HepG2 (cell line): ENCODE results near the gene HTATSF1. TPM values are rescaled to one million over a fixed set of nuclear protein-coding genes. Genes with fewer than 3 reads are reported as not detected.

Experiments
- ATAC-seq: fragments of 200-7000 bp; cut with Tn5 transposase; 3 replicates; pipeline ENCODE4 v1.9.1; 2020; ENCODE audit warnings: mild to moderate bottlenecking, moderate library complexity
- BruUV-seq: library from RNA; stranded (reverse); fragments of 400-500 nt; replicated peaks from 2 replicates; lab custom pipeline; 2021; lab: Mats Ljungman, UMichigan
- CTCF ChIA-PET: fragments of 300-600 bp; formaldehyde crosslinking; extraction: SDS; loops from one replicate; lab custom pipeline; 2021; ENCODE audit warnings: low total read pairs, inconsistent platforms, low intra/inter-chr PET ratio; lab: Yijun Ruan, JAX
- POLR2A ChIA-PET: fragments of 350-600 bp; sonication (Branson Sonifier 250); formaldehyde crosslinking; loops from one replicate; lab custom pipeline; 2020; ENCODE audit warnings: antibody characterized with exemption, inconsistent platforms; lab: Yijun Ruan, JAX
- DNase-seq: peaks from one replicate; pipeline ENCODE4 v3.0.0-alpha.2; 2015; ENCODE audit warnings: low spot score
- FAIRE-seq: peaks from 3 replicates; lab custom pipeline; 2011; peaks lifted over from hg19 to GRCh38; lab: Jason Lieb, UNC
- H2AFZ ChIP-seq: one replicate; pipeline ENCODE4 v1.6.1; 2011; ENCODE audit warnings: low read length, inconsistent platforms
- H3K27ac ChIP-seq: fragments of 300-600 bp; 3 replicates; pipeline ENCODE4 v1.8.0; 2011; ENCODE audit warnings: mixed run types, mild to moderate bottlenecking, mixed read lengths, low read length, inconsistent platforms; ENCODE audit not compliant: insufficient read depth; ENCODE audit errors: extremely low read length
- H3K27me3 ChIP-seq, 2 experiments: fragments of 200-600 bp in 1 of 2; 2 replicates in 1 of 2; 3 replicates in 1 of 2; pipeline versions ENCODE4 v1.6.0 to v1.8.0; 2011; ENCODE audit warnings: low read length in 2 of 2, mild to moderate bottlenecking in 2 of 2, moderate library complexity in 2 of 2, inconsistent platforms in 1 of 2; ENCODE audit not compliant: insufficient read depth in 2 of 2, control insufficient read depth in 1 of 2
- H3K36me3 ChIP-seq, 2 experiments: fragments of 200-600 bp in 1 of 2; replicated peaks in 1 of 2; 2 replicates in 1 of 2; 3 replicates in 1 of 2; pipeline versions ENCODE4 v1.5.1 to v1.8.0; 2011; ENCODE audit warnings: low read length in 2 of 2, inconsistent platforms in 1 of 2; ENCODE audit not compliant: insufficient read depth in 2 of 2, control insufficient read depth in 1 of 2
- H3K4me1 ChIP-seq: 2 replicates; pipeline ENCODE4 v1.5.1; 2012; ENCODE audit warnings: low read length, inconsistent platforms; ENCODE audit not compliant: insufficient read depth
- H3K4me2 ChIP-seq: 2 replicates; pipeline ENCODE4 v1.6.0; 2011; ENCODE audit warnings: low read depth, low read length, inconsistent platforms
- H3K4me3 ChIP-seq, 3 experiments: fragments of 200-600 bp in 1 of 3; sonication (generic), shearing (Covaris generic) in 1 of 3; replicated peaks in 1 of 3; 2 replicates each; pipeline ENCODE4 v1.5.1; 2011 to 2016; ENCODE audit warnings: low read length in 3 of 3, inconsistent platforms in 2 of 3, low read depth in 2 of 3, mild to moderate bottlenecking in 2 of 3, control low read depth in 1 of 3, mixed read lengths in 1 of 3; ENCODE audit not compliant: insufficient read depth in 1 of 3
- H3K79me2 ChIP-seq: one replicate; pipeline ENCODE4 v1.6.1; 2011; ENCODE audit warnings: low read length, inconsistent platforms; ENCODE audit not compliant: insufficient read depth
- H3K9ac ChIP-seq: 2 replicates; pipeline ENCODE4 v1.6.0; 2011; ENCODE audit warnings: mild to moderate bottlenecking, low read depth, low read length, inconsistent platforms; ENCODE audit not compliant: insufficient read depth
- H3K9me3 ChIP-seq: 2 replicates; pipeline ENCODE4 v1.5.1; 2012; ENCODE audit warnings: mild to moderate bottlenecking, low read length
- H4K20me1 ChIP-seq: 2 replicates; pipeline ENCODE4 v1.6.0; 2011; ENCODE audit warnings: inconsistent platforms, mild to moderate bottlenecking, low read length, moderate library complexity; ENCODE audit not compliant: insufficient read depth
- ASH2L ChIP-seq: fragments of 300-600, 200-600 bp; sonication (generic); IDR thresholded peaks from 2 replicates; pipeline ENCODE4 v1.7.0; 2017; ENCODE audit warnings: low read depth, mild to moderate bottlenecking, moderate library complexity, mixed read lengths, low read length; ENCODE audit not compliant: insufficient read length
- DMAP1 ChIP-seq: IDR thresholded peaks from 2 replicates; pipeline ENCODE4 v1.6.1; 2016
- FOXA1 ChIP-seq, 2 experiments: fragments of 450-650 bp in 1 of 2; sonication (generic) in 1 of 2; formaldehyde crosslinking in 1 of 2; IDR thresholded peaks; 2 replicates each; pipeline versions ENCODE4 v1.4.0 to v1.6.1; 2016 to 2020; ENCODE audit warnings: missing genetic modification reagents in 1 of 2
- FOXA3 ChIP-seq: IDR thresholded peaks from 2 replicates; pipeline ENCODE4 v1.6.1; 2016; ENCODE audit warnings: missing genetic modification reagents, missing compliant biosample characterization
- IRX3 ChIP-seq: sonication (generic); formaldehyde crosslinking; IDR thresholded peaks from 2 replicates; pipeline ENCODE4 v1.8.1; 2023; ENCODE audit warnings: mild to moderate bottlenecking, low read depth, missing genetic modification reagents, borderline replicate concordance
- KDM4B ChIP-seq: sonication (generic); formaldehyde crosslinking; IDR thresholded peaks from 2 replicates; pipeline ENCODE4 v1.4.0; 2020; ENCODE audit warnings: missing genetic modification reagents
- POLR2A ChIP-seq, 2 experiments: IDR thresholded peaks; 2 replicates each; pipeline ENCODE4 v1.6.1; 2011; ENCODE audit warnings: low read depth in 2 of 2, low read length in 2 of 2, mild to moderate bottlenecking in 1 of 2, moderate library complexity in 1 of 2; ENCODE audit not compliant: insufficient read depth in 1 of 2
- SALL1 ChIP-seq: sonication (generic); formaldehyde crosslinking; IDR thresholded peaks from 2 replicates; pipeline ENCODE4 v1.8.0; 2022; ENCODE audit warnings: mild to moderate bottlenecking, missing genetic modification reagents
- SALL2 ChIP-seq: sonication (generic); formaldehyde crosslinking; IDR thresholded peaks from 2 replicates; pipeline ENCODE4 v1.8.1; 2023; ENCODE audit warnings: mild to moderate bottlenecking, missing genetic modification reagents, inconsistent platforms
- ZIK1 ChIP-seq: sonication (generic); formaldehyde crosslinking; IDR thresholded peaks from 2 replicates; pipeline ENCODE4 v1.5.0; 2020; ENCODE audit warnings: mild to moderate bottlenecking, low read depth, missing genetic modification reagents, borderline replicate concordance
- ZKSCAN1 ChIP-seq: fragments of 150-350 bp; IDR thresholded peaks from 2 replicates; pipeline ENCODE4 v1.6.1; 2014; ENCODE audit warnings: low read length
- ZNF335 ChIP-seq: sonication (generic); formaldehyde crosslinking; IDR thresholded peaks from 2 replicates; pipeline ENCODE4 v1.4.0; 2020; ENCODE audit warnings: missing genetic modification reagents
- WGBS: methylation state at CpG from one replicate; pipeline ENCODE4 v1.1.6; 2017; ENCODE audit warnings: low lambda C conversion rate; 5-methylcytosine and 5-hydroxymethylcytosine counted together
- in situ Hi-C: cut with HindIII; loops from 2 replicates; pipeline ENCODE4 v1.10.0; 2017; ENCODE audit warnings: low pct_unique_long_range_greater_than_20kb; ENCODE audit not compliant: extremely low pct_ligation_motif_present
- intact Hi-C: fragments of 100-400 bp; cut with micrococcal nuclease; formaldehyde crosslinking; loops from one replicate; pipeline ENCODE4 v1.10.0; 2022; ENCODE audit not compliant: unreplicated experiment
- polyA plus RNA-seq, 8 experiments: library from polyadenylated mRNA; depleted of rRNA in 3 of 8; stranded (reverse) in 7 of 8; unstranded in 1 of 8; fragments of >200 nt; fragmentation: Illumina TruSeq in 4 of 8; extraction: Trizol in 4 of 8; gene quantifications; 2 replicates each; pipeline versions ENCODE4 v1.2.1 to v1.2.3, GENCODE V29; 2011 to 2016; ENCODE audit warnings: low read depth in 4 of 8, missing spikeins in 1 of 8, mixed read lengths in 1 of 8; ENCODE audit not compliant: insufficient read depth in 1 of 8
- total RNA-seq, 5 experiments: library from RNA; depleted of rRNA; stranded (reverse); fragments of >200 nt; fragmentation: Illumina TruSeq; extraction: Trizol; gene quantifications; 2 replicates each; pipeline ENCODE4 v1.2.3, GENCODE V29; 2016; ENCODE audit warnings: low read depth in 1 of 5
- TF ChIP-seq, protein P1 (sequence below): sonication (generic); formaldehyde crosslinking; IDR thresholded peaks from 2 replicates; pipeline ENCODE4 v1.4.0; 2020; ENCODE audit warnings: mild to moderate bottlenecking, low read depth, missing genetic modification reagents
- TF ChIP-seq, protein P2 (sequence below), 2 experiments: sonication (generic) in 1 of 2; formaldehyde crosslinking in 1 of 2; IDR thresholded peaks; 2 replicates each; pipeline versions ENCODE4 v1.6.1 to v1.9.0; 2014 to 2022; ENCODE audit warnings: antibody characterized with exemption in 1 of 2, borderline replicate concordance in 1 of 2, inconsistent platforms in 1 of 2, low read depth in 1 of 2, missing genetic modification reagents in 1 of 2
- TF ChIP-seq, protein P3 (sequence below): sonication (generic); formaldehyde crosslinking; conservative IDR thresholded peaks from 2 replicates; pipeline ENCODE4 v1.8.1; 2023; ENCODE audit warnings: missing genetic modification reagents

Gene HTATSF1
- total and polyA plus RNA-seq, 2 of the 13 experiments (the other 11 are each of a cell fraction or from before 2014, with no cell fraction given) = 0.57 to 40.5 TPM

DNA sequence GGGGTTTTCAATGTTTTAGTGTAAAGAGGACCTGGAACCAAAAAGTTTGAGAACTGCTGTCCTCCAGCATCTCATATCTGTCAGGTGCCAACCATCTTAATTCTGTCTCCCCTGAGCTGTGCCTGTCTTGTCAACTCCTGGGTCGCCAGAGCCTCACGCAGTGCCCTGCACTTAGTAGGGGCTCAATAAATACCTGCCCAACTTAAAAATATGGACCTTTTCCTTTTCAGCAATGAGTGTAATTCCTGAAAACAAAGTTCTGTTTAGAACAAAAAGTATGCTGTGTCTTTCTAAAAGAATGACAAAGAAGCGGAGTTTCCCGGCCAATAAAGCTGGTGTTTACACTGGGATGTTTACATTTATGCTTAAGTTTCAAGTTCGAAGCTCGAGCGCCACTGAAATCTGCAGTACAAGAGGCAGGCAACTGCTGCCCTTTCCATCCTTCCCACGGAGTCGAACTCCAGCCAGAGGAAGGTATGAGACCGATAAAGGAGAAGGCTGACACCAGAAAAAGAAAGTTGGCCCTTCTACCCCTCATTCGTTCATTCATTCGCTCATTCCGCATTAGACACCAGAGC is 1.1 kb upstream of the HTATSF1 start:
- TSS peak; percentile 94 for BruUV-seq
- DNase-seq (peak; percentile 12), FAIRE-seq (peak; percentile 39), ATAC-seq (peak; percentile 30)
- in situ Hi-C loops = no loop called here
- Histone ChIP-seq H3K79me2 (peaks cover 10% of the 10 kb centered on the region), H2AFZ (peak overlapping the region; percentile 83), H3K4me2 (peak overlapping the region; percentile 83), H4K20me1 (no peaks in the 10 kb centered on the region), H3K36me3 (peaks cover 0 to 5% of the 10 kb centered on the region in 2 experiments; a peak in 2 of 5 replicates), H3K9me3 (no peaks in the 10 kb centered on the region), H3K27ac (peak overlapping the region; percentile 85), H3K4me1 (peaks cover 11% of the 10 kb centered on the region), H3K27me3 (no peaks in the 10 kb centered on the region; a peak in 1 of 5 replicates), H3K4me3 (peak overlapping the region; percentile 61 to 79 (median 76)), H3K9ac (peak overlapping the region; percentile 70)
- ChIA-PET CTCF (no interaction called here), POLR2A (no interaction called here)
- intact Hi-C loops = no loop called here
- 3% methylated on average over 8 of the region's 13 CpGs for WGBS
- TF ChIP-seq ASH2L (peak; percentile 16), FOXA3 (CRISPR knock-in tag) (peak; percentile 68), KDM4B (CRISPR knock-in tag) (no peak), IRX3 (no peak), ZNF335 (CRISPR knock-in tag) (no peak), POLR2A (IDR thresholded peaks at IDR 0.05; ENCODE audit: insufficient read depth in 1 of 2, low read depth in 2 of 2, low read length in 2 of 2) (peak in 1 of 2 experiments; percentile 16; a peak in 1 of 4 replicates), SALL1 (CRISPR knock-in tag) (peak; percentile 13; the same call in 1 of the 2 replicates), FOXA1 (IDR thresholded peaks at IDR 0.05) (no peak), FOXA1 (CRISPR knock-in tag; IDR thresholded peaks at IDR 0.05) (peak; percentile 74), DMAP1 (CRISPR knock-in tag) (0 out of 2 replicates have a peak, but pooled peaks have one; percentile 22), ZKSCAN1 (0 out of 2 replicates have a peak, but pooled peaks have one; percentile 43), ZIK1 (CRISPR knock-in tag) (no peak), SALL2 (CRISPR knock-in tag) (no peak)
- TF ChIP-seq, protein P1, sequence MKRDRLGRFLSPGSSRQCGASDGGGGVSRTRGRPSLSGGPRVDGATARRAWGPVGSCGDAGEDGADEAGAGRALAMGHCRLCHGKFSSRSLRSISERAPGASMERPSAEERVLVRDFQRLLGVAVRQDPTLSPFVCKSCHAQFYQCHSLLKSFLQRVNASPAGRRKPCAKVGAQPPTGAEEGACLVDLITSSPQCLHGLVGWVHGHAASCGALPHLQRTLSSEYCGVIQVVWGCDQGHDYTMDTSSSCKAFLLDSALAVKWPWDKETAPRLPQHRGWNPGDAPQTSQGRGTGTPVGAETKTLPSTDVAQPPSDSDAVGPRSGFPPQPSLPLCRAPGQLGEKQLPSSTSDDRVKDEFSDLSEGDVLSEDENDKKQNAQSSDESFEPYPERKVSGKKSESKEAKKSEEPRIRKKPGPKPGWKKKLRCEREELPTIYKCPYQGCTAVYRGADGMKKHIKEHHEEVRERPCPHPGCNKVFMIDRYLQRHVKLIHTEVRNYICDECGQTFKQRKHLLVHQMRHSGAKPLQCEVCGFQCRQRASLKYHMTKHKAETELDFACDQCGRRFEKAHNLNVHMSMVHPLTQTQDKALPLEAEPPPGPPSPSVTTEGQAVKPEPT (CRISPR knock-in tag) = no peak
- TF ChIP-seq, protein P2, sequence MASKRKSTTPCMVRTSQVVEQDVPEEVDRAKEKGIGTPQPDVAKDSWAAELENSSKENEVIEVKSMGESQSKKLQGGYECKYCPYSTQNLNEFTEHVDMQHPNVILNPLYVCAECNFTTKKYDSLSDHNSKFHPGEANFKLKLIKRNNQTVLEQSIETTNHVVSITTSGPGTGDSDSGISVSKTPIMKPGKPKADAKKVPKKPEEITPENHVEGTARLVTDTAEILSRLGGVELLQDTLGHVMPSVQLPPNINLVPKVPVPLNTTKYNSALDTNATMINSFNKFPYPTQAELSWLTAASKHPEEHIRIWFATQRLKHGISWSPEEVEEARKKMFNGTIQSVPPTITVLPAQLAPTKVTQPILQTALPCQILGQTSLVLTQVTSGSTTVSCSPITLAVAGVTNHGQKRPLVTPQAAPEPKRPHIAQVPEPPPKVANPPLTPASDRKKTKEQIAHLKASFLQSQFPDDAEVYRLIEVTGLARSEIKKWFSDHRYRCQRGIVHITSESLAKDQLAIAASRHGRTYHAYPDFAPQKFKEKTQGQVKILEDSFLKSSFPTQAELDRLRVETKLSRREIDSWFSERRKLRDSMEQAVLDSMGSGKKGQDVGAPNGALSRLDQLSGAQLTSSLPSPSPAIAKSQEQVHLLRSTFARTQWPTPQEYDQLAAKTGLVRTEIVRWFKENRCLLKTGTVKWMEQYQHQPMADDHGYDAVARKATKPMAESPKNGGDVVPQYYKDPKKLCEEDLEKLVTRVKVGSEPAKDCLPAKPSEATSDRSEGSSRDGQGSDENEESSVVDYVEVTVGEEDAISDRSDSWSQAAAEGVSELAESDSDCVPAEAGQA (IDR thresholded peaks at IDR 0.05; ENCODE audit: low read depth) = no peak
- TF ChIP-seq, protein P2 (CRISPR knock-in tag; IDR thresholded peaks at IDR 0.05; ENCODE audit: borderline replicate concordance) = no peak
- TF ChIP-seq, protein P3, sequence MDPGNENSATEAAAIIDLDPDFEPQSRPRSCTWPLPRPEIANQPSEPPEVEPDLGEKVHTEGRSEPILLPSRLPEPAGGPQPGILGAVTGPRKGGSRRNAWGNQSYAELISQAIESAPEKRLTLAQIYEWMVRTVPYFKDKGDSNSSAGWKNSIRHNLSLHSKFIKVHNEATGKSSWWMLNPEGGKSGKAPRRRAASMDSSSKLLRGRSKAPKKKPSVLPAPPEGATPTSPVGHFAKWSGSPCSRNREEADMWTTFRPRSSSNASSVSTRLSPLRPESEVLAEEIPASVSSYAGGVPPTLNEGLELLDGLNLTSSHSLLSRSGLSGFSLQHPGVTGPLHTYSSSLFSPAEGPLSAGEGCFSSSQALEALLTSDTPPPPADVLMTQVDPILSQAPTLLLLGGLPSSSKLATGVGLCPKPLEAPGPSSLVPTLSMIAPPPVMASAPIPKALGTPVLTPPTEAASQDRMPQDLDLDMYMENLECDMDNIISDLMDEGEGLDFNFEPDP (CRISPR knock-in tag) = no peak
